ENCODE data around the gene TEK.
"Not testable (repeated sequence)": the region's sequence is repeated elsewhere in the genome, so short reads cannot be mapped to it uniquely, and the experiment has no call there.

Gene TEK

GRCh38 chr9:27212191-27212590 is 103.2 kb downstream of the TEK start:
- in situ Hi-C loops (cut with HindIII; ENCODE audit: low sequenced_read_pairs): no loop called here

DNA sequence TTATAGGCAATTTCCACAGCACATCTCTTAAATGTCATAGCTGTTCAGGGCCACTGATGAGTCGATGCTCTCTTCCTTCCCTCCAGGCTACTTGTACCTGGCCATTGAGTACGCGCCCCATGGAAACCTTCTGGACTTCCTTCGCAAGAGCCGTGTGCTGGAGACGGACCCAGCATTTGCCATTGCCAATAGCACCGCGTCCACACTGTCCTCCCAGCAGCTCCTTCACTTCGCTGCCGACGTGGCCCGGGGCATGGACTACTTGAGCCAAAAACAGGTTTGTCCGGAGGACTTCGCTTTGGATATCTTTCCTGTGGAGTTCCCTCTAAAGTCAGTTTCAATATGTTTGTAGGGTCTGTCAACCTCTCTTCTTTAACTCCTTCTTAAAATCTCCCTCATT is 103.6 kb downstream of the TEK start:
- in situ Hi-C loops (cut with HindIII; ENCODE audit: low sequenced_read_pairs): no loop called here

DNA sequence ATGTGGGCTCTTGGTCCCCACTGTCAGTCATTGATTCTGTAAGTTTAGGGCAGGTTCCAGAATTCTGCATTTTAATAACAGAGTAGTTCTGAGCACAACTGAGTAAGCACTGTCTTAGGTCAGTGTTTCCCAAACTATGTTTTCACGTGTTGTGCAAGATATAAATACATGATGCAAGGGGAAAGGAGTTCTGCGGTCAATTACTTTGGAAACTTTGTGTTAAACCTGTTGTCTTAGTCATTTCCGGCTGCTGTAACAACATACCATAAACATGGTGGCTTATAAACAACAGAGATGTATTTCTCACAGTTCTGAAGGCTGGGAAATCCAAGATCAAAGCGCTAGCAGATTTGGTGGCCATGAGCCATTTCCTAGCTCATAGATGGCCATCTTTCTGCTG is 118.2 kb downstream of the TEK start:
- in situ Hi-C loops (cut with HindIII; ENCODE audit: low sequenced_read_pairs): no loop called here

DNA sequence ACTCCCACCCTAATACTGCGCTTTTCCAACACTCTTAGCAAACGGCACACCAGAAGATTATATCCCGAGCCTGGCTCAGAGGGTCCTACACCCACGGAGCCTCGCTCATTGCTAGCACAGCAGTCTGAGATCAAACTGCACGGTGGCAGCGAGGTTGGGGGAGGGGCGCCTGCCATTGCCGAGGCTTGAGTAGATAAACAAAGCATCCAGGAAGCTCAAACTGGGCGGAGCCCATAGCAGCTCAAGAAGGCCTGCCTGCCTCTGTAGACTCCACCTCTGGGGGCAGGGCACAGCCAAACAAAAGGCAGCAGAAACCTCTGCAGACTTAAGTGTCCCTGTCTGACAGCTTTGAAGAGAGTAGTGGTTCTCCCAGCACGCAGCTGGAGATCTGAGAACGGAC is 130.6 kb downstream of the TEK start:
- in situ Hi-C loops (cut with HindIII; ENCODE audit: low sequenced_read_pairs): not testable (repeated sequence)

- in situ Hi-C loops (cut with HindIII; ENCODE audit: low sequenced_read_pairs): no loop called here
Observed at GRCh38 chr9:27247756-27248155, 138.7 kb downstream of the TEK start.

DNA sequence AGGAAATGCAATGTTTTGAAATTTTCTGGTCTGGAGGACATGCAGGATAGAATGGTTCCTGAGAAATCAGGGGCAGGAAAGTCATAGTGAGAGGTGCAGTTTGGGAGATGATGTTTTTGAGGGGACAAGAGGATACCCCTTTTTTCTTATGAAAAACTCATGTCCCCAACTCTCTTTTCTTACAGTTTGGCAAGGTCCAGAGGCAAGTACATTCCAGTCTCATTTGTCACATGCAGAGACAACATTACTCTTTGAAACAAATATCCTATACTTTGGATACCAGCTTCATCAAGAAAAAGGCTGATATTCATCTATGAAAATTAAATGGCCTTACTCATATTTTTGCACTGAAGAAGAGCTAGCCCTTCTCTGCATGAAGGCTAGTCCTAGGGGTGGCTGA is 139.7 kb downstream of the TEK start:
- in situ Hi-C loops (cut with HindIII; ENCODE audit: low sequenced_read_pairs): no loop called here

GRCh38 chr9:27258662-27259061 is 149.6 kb downstream of the TEK start:
- in situ Hi-C loops (cut with HindIII; ENCODE audit: low sequenced_read_pairs): no loop called here

DNA sequence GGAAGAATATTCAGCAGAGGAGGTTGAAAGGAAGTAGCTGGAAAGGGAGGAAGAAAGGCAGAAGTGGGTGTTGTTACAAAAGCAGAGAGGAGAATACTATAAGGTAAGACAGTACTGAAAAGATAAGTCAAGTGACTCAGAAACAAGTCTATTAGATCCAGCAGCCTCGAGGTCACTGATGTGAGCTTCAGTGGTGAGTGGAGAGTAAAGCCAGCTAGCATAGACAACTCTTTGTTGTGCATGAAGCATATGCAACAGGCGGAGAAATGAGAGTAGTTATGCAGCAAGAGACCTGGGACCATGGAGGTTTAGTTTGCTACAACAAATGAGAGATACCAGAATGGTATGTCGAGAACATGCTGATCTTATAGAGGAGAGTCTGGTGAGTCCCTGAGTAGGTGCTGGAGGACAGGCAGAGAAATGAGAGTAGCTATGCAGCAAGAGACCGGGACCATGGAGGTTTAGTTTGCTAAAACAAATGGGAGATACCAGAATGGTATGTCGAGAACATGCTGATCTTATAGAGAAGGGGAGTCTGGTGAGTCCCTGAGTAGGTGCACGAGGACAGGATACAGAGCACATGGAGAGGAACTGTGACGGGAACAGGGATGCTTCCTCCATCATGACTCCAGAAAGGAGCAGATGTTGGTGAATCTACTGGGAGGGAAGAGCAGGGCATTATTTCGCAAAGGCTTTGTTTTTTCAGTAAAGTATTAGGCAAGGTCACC is 151.9 kb downstream of the TEK start:
- in situ Hi-C loops (cut with HindIII; ENCODE audit: low sequenced_read_pairs): no loop called here

DNA sequence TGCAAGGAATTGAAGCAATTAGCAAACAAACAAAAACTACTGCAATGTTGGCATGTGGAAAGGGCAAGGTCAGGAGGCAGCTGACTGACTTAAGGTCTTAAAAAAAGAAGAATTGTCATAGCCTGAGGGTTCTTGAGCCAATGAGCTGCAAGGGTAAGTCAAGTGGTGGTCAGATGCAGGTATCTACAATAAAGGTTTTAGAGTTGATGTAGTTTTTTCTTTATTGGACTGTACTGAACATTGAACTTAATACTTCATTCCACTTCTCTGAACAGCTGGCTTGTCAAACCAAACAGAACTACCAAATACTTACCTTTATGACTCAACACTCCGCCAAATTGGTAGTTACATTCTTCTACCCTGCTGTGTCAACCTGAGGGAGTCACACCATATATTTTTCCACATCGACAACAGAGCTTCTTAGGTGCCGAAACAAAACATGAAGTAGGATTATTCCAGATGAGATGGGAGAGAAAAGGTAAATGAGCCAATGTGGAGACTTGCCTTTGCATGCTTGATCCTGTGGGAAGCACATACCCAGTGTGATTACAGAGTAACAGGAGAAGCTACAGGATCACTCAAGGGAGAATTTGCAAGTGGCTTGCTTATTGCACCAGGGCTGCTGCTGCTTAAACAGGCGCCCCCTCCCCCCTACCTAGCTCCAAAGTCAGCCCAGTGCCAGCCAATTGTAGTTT is 152.6 kb downstream of the TEK start:
- in situ Hi-C loops (cut with HindIII; ENCODE audit: low sequenced_read_pairs): no loop called here

DNA sequence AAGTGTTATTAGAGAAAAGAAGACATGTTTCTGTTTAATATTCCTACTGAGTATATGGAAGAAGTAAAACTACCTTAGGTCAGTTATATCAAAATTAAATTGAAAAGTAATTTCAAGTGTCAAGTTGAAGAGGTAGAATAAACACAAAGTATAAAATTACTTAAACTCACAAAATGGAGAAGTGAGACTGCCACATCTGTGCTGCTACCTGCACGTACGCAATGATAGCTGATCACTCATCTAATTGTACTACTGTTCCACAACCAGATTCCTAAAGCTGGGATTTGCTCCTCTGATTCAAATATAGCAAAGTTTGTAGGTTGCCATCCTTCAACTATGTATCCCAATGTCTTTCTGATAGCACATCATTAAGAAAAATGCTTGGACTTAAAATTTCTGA is 163.1 kb downstream of the TEK start:
- in situ Hi-C loops (cut with HindIII; ENCODE audit: low sequenced_read_pairs): no loop called here

DNA sequence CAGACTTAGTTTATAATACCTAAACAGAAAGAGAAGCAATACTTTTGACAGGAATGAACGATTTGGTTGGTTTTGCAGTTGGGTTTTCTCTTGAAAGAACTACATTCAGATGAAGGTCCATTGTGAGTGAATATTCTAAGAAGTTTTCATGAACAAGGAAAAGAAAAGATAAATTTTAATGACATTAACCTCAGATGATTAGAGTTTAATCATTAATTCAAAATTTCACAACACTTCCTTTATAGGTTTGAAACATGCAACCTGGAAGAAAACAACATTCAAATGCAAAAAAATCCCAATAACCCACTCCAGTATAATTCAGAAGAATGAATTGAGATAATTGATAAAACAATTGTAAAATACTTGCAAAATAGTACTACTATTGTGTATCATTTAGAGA is 164.2 kb downstream of the TEK start:
- in situ Hi-C loops (cut with HindIII; ENCODE audit: low sequenced_read_pairs): no loop called here

GRCh38 chr9:27276193-27277030 is 167.4 kb downstream of the TEK start:
- in situ Hi-C loops (cut with HindIII; ENCODE audit: low sequenced_read_pairs): loop anchor here (25.0 kb wide), 1 partner anchor 239 kb away; no protein-coding TSS in a partner anchor

GRCh38 chr9:27278374-27278773 is 169.3 kb downstream of the TEK start:
- in situ Hi-C loops (cut with HindIII; ENCODE audit: low sequenced_read_pairs): loop anchor here (25.0 kb wide), 1 partner anchor 241 kb away; no protein-coding TSS in a partner anchor

GRCh38 chr9:27279611-27280010 is 170.6 kb downstream of the TEK start:
- in situ Hi-C loops (cut with HindIII; ENCODE audit: low sequenced_read_pairs): loop anchor here (25.0 kb wide), 1 partner anchor 242 kb away; no protein-coding TSS in a partner anchor

Measured in endothelial cell of hepatic sinusoid (primary cell).